Panc1 (cell line): ENCODE data around the gene PHOSPHO2. TPM values are rescaled to one million over a fixed set of nuclear protein-coding genes. Genes with fewer than 3 reads are reported as not detected.

ENCODE experiments used
- ATAC-seq: fragments of 200-7000 bp; cut with Tn5 transposase; 2 replicates; pipeline ENCODE4 v1.9.1; 2020; ENCODE audit warnings: mild to moderate bottlenecking, moderate library complexity
- BruUV-seq: library from RNA; stranded (reverse); fragments of 400-500 nt; replicated peaks from 2 replicates; lab custom pipeline; 2021; lab: Mats Ljungman, UMichigan
- CTCF ChIA-PET: fragments of 300-600 bp; sonication (Branson Sonifier 250); formaldehyde crosslinking; loops from one replicate; lab custom pipeline; 2022; ENCODE audit warnings: antibody characterized with exemption; lab: Charles Lee
- POLR2A ChIA-PET: fragments of 300-600 bp; sonication (Branson Sonifier 250); formaldehyde crosslinking; loops from one replicate; lab custom pipeline; 2022; ENCODE audit warnings: antibody characterized with exemption; lab: Charles Lee
- DNase-seq: peaks from one replicate; pipeline ENCODE4 v3.0.0-alpha.2; 2010; ENCODE audit warnings: low read depth, low spot score
- H3K27ac ChIP-seq: 2 replicates; pipeline ENCODE4 v1.5.1; 2011; ENCODE audit warnings: mild to moderate bottlenecking, low read length, inconsistent platforms
- H3K27me3 ChIP-seq: fragments of 200-500 bp; sonication (Bioruptor generic); 2 replicates; pipeline ENCODE4 v1.6.0; 2014; ENCODE audit warnings: low read length, inconsistent platforms; ENCODE audit not compliant: control insufficient read depth, insufficient read depth
- H3K36me3 ChIP-seq: fragments of 200-500 bp; sonication (Bioruptor generic); 2 replicates; pipeline ENCODE4 v1.5.1; 2014; ENCODE audit warnings: inconsistent platforms, mild to moderate bottlenecking, low read length, moderate library complexity; ENCODE audit not compliant: control insufficient read depth, insufficient read depth
- H3K4me1 ChIP-seq: 2 replicates; pipeline ENCODE4 v1.5.1; 2011; ENCODE audit warnings: inconsistent platforms, mild to moderate bottlenecking, low read length, moderate library complexity; ENCODE audit not compliant: control insufficient read depth, insufficient read depth
- H3K4me3 ChIP-seq, 2 experiments: 2 replicates each; pipeline ENCODE4 v1.5.1; 2011 to 2012; ENCODE audit warnings: low read depth in 2 of 2, low read length in 2 of 2, mild to moderate bottlenecking in 2 of 2, inconsistent platforms in 1 of 2, moderate library complexity in 1 of 2
- H3K9me3 ChIP-seq: fragments of 200-500 bp; sonication (Bioruptor generic); 2 replicates; pipeline ENCODE4 v1.5.1; 2014; ENCODE audit warnings: low read depth, mild to moderate bottlenecking, inconsistent platforms, low read length, moderate library complexity; ENCODE audit not compliant: control insufficient read depth, insufficient read depth
- CTCF ChIP-seq: fragments of 450-650 bp; IDR thresholded peaks from 2 replicates; pipeline ENCODE4 v1.5.1; 2017; ENCODE audit warnings: mild to moderate bottlenecking
- POLR2AphosphoS5 ChIP-seq: IDR thresholded peaks from 2 replicates; pipeline ENCODE4 v1.6.1; 2012; ENCODE audit warnings: mild to moderate bottlenecking, low read depth, low read length, moderate library complexity
- REST ChIP-seq, 2 experiments: IDR thresholded peaks; 2 replicates each; pipeline ENCODE4 v1.6.1; 2011 to 2012; ENCODE audit warnings: low read depth in 2 of 2, control low read depth in 1 of 2, low read length in 1 of 2, mild to moderate bottlenecking in 1 of 2, moderate library complexity in 1 of 2; ENCODE audit not compliant: insufficient read depth in 1 of 2
- SIN3A ChIP-seq: IDR thresholded peaks from 2 replicates; pipeline ENCODE4 v1.6.1; 2012; ENCODE audit warnings: low read depth, mild to moderate bottlenecking, low read length, moderate library complexity, borderline replicate concordance; ENCODE audit not compliant: insufficient read depth
- TCF7L2 ChIP-seq: IDR thresholded peaks from 2 replicates; pipeline ENCODE4 v1.6.1; 2011; ENCODE audit warnings: mild to moderate bottlenecking, low read depth, low read length, inconsistent platforms
- in situ Hi-C: cut with HindIII; loops from 2 replicates; pipeline ENCODE4 v1.10.0; 2016; ENCODE audit warnings: low sequenced_read_pairs, low pct_unique_long_range_greater_than_20kb
- intact Hi-C: fragments of 100-400 bp; cut with micrococcal nuclease; formaldehyde crosslinking; loops from one replicate; pipeline ENCODE4 v1.10.0; 2022; ENCODE audit not compliant: unreplicated experiment
- total RNA-seq: library from RNA; stranded (reverse); gene quantifications from one replicate; pipeline ENCODE4 v1.2.1, GENCODE V29; 2021; ENCODE audit not compliant: unreplicated experiment

Gene PHOSPHO2
- total RNA-seq, 1 experiment from 2014 or later = 6.2 TPM

DNA sequence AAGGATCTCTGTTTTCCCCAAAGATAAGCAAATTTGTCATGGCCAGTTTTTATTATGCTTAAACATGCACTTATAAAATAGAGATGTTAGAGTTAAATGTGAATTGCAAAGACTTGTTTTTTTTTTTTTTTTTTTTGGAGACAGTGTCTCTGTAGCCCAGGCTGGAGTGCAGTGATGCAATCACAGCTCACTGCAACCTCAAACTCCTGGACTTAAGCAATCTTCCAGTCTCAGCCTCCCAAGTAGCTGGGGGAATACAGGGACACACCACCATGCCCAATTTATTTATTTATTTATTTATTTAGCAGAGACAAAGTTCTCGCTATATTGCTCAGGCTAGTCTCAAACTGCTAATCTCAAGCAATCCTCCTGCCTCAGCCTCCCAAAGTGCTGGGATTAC is 15.1 kb downstream of the PHOSPHO2 start:
- intact Hi-C loops = no loop called here
- in situ Hi-C loops = no loop called here
- ATAC-seq (no peak), DNase-seq (no peak)
- Histone ChIP-seq H3K27ac (no peak overlapping the region), H3K4me3 (no peak overlapping the region), H3K27me3 (no peaks in the 10 kb centered on the region), H3K9me3 (no peaks in the 10 kb centered on the region), H3K36me3 (no peaks in the 10 kb centered on the region), H3K4me1 (no peaks in the 10 kb centered on the region)
- no peak for TF ChIP-seq SIN3A
- no peak for TF ChIP-seq TCF7L2
- no peak for TF ChIP-seq REST (IDR thresholded peaks at IDR 0.05; ENCODE audit: insufficient read depth in 1 of 2, low read depth in 2 of 2, low read length in 1 of 2)
- no peak for TF ChIP-seq CTCF
- TF ChIP-seq POLR2AphosphoS5 = no peak
- ChIA-PET CTCF (no interaction called here), POLR2A (no interaction called here)
- BruUV-seq = no TSS peak

- Histone ChIP-seq H3K27me3 (no peaks in the 10 kb centered on the region), H3K4me1 (peaks cover 4% of the 10 kb centered on the region; the same call in 1 of the 2 replicates), H3K4me3 (no peak overlapping the region), H3K36me3 (no peaks in the 10 kb centered on the region), H3K9me3 (no peaks in the 10 kb centered on the region), H3K27ac (no peak overlapping the region)
- DNase-seq = no peak
- ATAC-seq = no peak
- TF ChIP-seq TCF7L2 (no peak), POLR2AphosphoS5 (no peak), REST (IDR thresholded peaks at IDR 0.05; ENCODE audit: insufficient read depth in 1 of 2, low read depth in 2 of 2, low read length in 1 of 2) (no peak), SIN3A (no peak), CTCF (no peak)
- in situ Hi-C loops (no loop called here), intact Hi-C loops (no loop called here)
- POLR2A ChIA-PET = no interaction called here
- CTCF ChIA-PET = no interaction called here
- no TSS peak for BruUV-seq
Measured at GRCh38 chr2:169709981-169710380, 15.7 kb downstream of the PHOSPHO2 start.
